HEK293T (cell line): ENCODE data around the gene HNRNPK.

ENCODE experiments used
- ARNT ChIP-seq: fragments of 450-650 bp; IDR thresholded peaks from 2 replicates; pipeline ENCODE4 v1.6.1; 2017; ENCODE audit warnings: mild to moderate bottlenecking
- BHLHE40 ChIP-seq: fragments of 450-650 bp; IDR thresholded peaks from 2 replicates; pipeline ENCODE4 v1.6.1; 2016; ENCODE audit warnings: mild to moderate bottlenecking, moderate library complexity, borderline replicate concordance
- CTBP1 ChIP-seq: fragments of 450-650 bp; IDR thresholded peaks from 2 replicates; pipeline ENCODE4 v1.6.1; 2016; ENCODE audit warnings: borderline replicate concordance
- ELF4 ChIP-seq: fragments of 450-650 bp; IDR thresholded peaks from 2 replicates; pipeline ENCODE4 v1.6.1; 2017; ENCODE audit warnings: antibody characterized with exemption
- FOXK2 ChIP-seq: fragments of 450-650 bp; IDR thresholded peaks from 2 replicates; pipeline ENCODE4 v1.6.1; 2016; ENCODE audit warnings: mild to moderate bottlenecking
- FOXM1 ChIP-seq: fragments of 450-650 bp; IDR thresholded peaks from 2 replicates; pipeline ENCODE4 v1.6.1; 2017; ENCODE audit warnings: mild to moderate bottlenecking, borderline replicate concordance
- HDGF ChIP-seq: fragments of 450-650 bp; IDR thresholded peaks from 2 replicates; pipeline ENCODE4 v1.6.1; 2017; ENCODE audit warnings: antibody characterized with exemption, borderline replicate concordance
- LEF1 ChIP-seq: fragments of 450-650 bp; IDR thresholded peaks from 2 replicates; pipeline ENCODE4 v1.6.1; 2017; ENCODE audit warnings: mild to moderate bottlenecking, borderline replicate concordance
- NFRKB ChIP-seq: fragments of 450-650 bp; IDR thresholded peaks from 2 replicates; pipeline ENCODE4 v1.6.1; 2016; ENCODE audit warnings: mild to moderate bottlenecking, moderate library complexity
- SP1 ChIP-seq: fragments of 450-650 bp; IDR thresholded peaks from 2 replicates; pipeline ENCODE4 v1.6.1; 2017
- SUZ12 ChIP-seq: fragments of 450-650 bp; IDR thresholded peaks from 2 replicates; pipeline ENCODE4 v1.6.1; 2016; ENCODE audit warnings: mild to moderate bottlenecking
- TARDBP ChIP-seq: fragments of 450-650 bp; IDR thresholded peaks from 2 replicates; pipeline ENCODE4 v1.6.1; 2016
- ZNF384 ChIP-seq: fragments of 450-650 bp; IDR thresholded peaks from 2 replicates; pipeline ENCODE4 v1.6.1; 2016
- TF ChIP-seq, protein P1 (sequence below): fragments of 450-650 bp; IDR thresholded peaks from 2 replicates; pipeline ENCODE4 v1.6.1; 2016

GRCh38 chr9:84002344-84002743, 22.3 kb upstream of the HNRNPK start:
- TF ChIP-seq, protein P1, sequence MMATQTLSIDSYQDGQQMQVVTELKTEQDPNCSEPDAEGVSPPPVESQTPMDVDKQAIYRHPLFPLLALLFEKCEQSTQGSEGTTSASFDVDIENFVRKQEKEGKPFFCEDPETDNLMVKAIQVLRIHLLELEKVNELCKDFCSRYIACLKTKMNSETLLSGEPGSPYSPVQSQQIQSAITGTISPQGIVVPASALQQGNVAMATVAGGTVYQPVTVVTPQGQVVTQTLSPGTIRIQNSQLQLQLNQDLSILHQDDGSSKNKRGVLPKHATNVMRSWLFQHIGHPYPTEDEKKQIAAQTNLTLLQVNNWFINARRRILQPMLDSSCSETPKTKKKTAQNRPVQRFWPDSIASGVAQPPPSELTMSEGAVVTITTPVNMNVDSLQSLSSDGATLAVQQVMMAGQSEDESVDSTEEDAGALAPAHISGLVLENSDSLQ: no peak
- no peak for TF ChIP-seq SP1
- no peak for TF ChIP-seq SUZ12
- TF ChIP-seq CTBP1: no peak
- TF ChIP-seq FOXM1: no peak
- no peak for TF ChIP-seq NFRKB
- TF ChIP-seq BHLHE40: no peak
- no peak for TF ChIP-seq FOXK2
- TF ChIP-seq ELF4: no peak
- no peak for TF ChIP-seq HDGF
- no peak for TF ChIP-seq ZNF384
- TF ChIP-seq TARDBP: no peak
- no peak for TF ChIP-seq LEF1
- TF ChIP-seq ARNT: no peak
